Astrocyte (in vitro differentiated cells and primary cell): ENCODE data around the gene RBPJL. TPM values are rescaled to one million over a fixed set of nuclear protein-coding genes. Genes with fewer than 3 reads are reported as not detected.

ENCODE experiments used
- DNase-seq: peaks from one replicate; pipeline ENCODE4 v3.0.0-alpha.2; 2010; ENCODE audit warnings: low read depth
- FAIRE-seq: peaks from 2 replicates; lab custom pipeline; 2011; peaks lifted over from hg19 to GRCh38; lab: Jason Lieb, UNC
- H2AFZ ChIP-seq: 2 replicates; pipeline ENCODE4 v1.6.0; 2012; ENCODE audit warnings: low read depth, low read length, inconsistent platforms
- H3K27ac ChIP-seq: 2 replicates; pipeline ENCODE4 v1.5.1; 2011; ENCODE audit warnings: low read depth, low read length, inconsistent platforms
- H3K27me3 ChIP-seq: 2 replicates; pipeline ENCODE4 v1.6.0; 2011; ENCODE audit warnings: low read length, inconsistent platforms; ENCODE audit not compliant: insufficient read depth
- H3K36me3 ChIP-seq: 2 replicates; pipeline ENCODE4 v1.5.1; 2011; ENCODE audit warnings: low read length, inconsistent platforms; ENCODE audit not compliant: insufficient read depth
- H3K4me1 ChIP-seq: 2 replicates; pipeline ENCODE4 v1.5.1; 2011; ENCODE audit warnings: low read length, inconsistent platforms; ENCODE audit not compliant: insufficient read depth
- H3K4me2 ChIP-seq: 2 replicates; pipeline ENCODE4 v1.6.0; 2012; ENCODE audit warnings: low read length, inconsistent platforms
- H3K4me3 ChIP-seq: 2 replicates; pipeline ENCODE4 v1.5.1; 2011; ENCODE audit warnings: low read depth, mild to moderate bottlenecking, low read length, inconsistent platforms; ENCODE audit not compliant: insufficient read depth
- H3K79me2 ChIP-seq: 2 replicates; pipeline ENCODE4 v1.6.0; 2012; ENCODE audit warnings: mild to moderate bottlenecking, low read length, inconsistent platforms; ENCODE audit not compliant: insufficient read depth
- H3K9ac ChIP-seq: 2 replicates; pipeline ENCODE4 v1.6.0; 2012; ENCODE audit warnings: mild to moderate bottlenecking, low read length, inconsistent platforms
- H3K9me3 ChIP-seq: 2 replicates; pipeline ENCODE4 v1.5.1; 2012; ENCODE audit warnings: low read depth, mild to moderate bottlenecking, low read length, inconsistent platforms; ENCODE audit not compliant: insufficient read depth
- H4K20me1 ChIP-seq: 2 replicates; pipeline ENCODE4 v1.6.0; 2012; ENCODE audit warnings: low read length, inconsistent platforms; ENCODE audit not compliant: insufficient read depth
- H3K27ac Mint-ChIP-seq: one replicate; pipeline ENCODE4 v1.8.0; 2021; ENCODE audit warnings: mild to moderate bottlenecking, mixed read lengths; ENCODE audit not compliant: unreplicated experiment
- H3K27me3 Mint-ChIP-seq: one replicate; pipeline ENCODE4 v1.8.0; 2021; ENCODE audit warnings: low read depth, mixed read lengths; ENCODE audit not compliant: unreplicated experiment
- H3K36me3 Mint-ChIP-seq: one replicate; pipeline ENCODE4 v1.8.0; 2021; ENCODE audit warnings: low read depth, mixed read lengths; ENCODE audit not compliant: unreplicated experiment
- H3K4me1 Mint-ChIP-seq: one replicate; pipeline ENCODE4 v1.8.0; 2021; ENCODE audit warnings: low read depth, mixed read lengths; ENCODE audit not compliant: unreplicated experiment
- H3K4me3 Mint-ChIP-seq: one replicate; pipeline ENCODE4 v1.8.0; 2021; ENCODE audit warnings: mild to moderate bottlenecking, moderate library complexity, mixed read lengths; ENCODE audit not compliant: unreplicated experiment
- H3K9me3 Mint-ChIP-seq: one replicate; pipeline ENCODE4 v1.8.0; 2021; ENCODE audit warnings: mild to moderate bottlenecking, mixed read lengths; ENCODE audit not compliant: unreplicated experiment
- EZH2 ChIP-seq: IDR thresholded peaks from 2 replicates; pipeline ENCODE4 v1.6.1; 2012; ENCODE audit warnings: mild to moderate bottlenecking, low read length, inconsistent platforms; ENCODE audit not compliant: insufficient read depth
- total RNA-seq: library from RNA; stranded (reverse); gene quantifications from 2 replicates; pipeline ENCODE4 v1.2.1, GENCODE V29; 2021
- TF ChIP-seq, protein P1 (sequence below): IDR thresholded peaks from 2 replicates; pipeline ENCODE4 v1.5.1; 2011; ENCODE audit warnings: low read depth, mild to moderate bottlenecking, inconsistent platforms, low read length, moderate library complexity; ENCODE audit not compliant: insufficient read depth

Gene RBPJL
- total RNA-seq, 1 donor from 2014 or later: not detected

DNA sequence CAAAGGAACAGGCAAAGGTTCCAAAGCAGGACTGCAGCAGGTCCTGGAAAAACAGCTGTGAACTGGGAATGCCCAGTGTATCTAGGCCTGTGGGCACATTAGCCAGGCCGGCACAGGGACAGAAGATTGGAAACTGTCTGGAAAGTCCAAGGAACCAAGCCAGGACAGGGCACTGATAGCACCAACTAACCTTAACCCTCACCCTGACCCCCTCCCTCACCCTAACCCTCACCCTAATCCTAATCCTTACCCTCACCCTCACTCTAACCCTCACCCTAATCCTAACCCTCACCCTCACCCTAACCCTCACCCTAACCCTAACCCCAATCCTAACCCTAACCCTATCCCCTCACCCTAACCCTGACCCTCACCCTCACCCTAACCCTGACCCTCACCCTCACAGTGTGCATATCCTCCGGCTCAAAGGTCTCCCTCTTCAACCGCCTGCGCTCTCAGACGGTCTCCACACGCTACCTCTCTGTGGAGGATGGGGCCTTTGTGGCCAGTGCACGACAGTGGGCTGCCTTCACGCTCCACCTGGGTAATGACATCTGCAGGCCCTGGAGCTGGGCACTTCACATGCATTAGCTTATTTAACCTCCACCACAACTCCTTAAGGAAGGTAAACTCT lies 6.5 kb downstream of the RBPJL start:
- H3K4me2 ChIP-seq: no peak overlapping the region
- DNase-seq (no peak), FAIRE-seq (no peak)
- H3K4me3 ChIP-seq: no peak overlapping the region
- H3K27me3 Mint-ChIP-seq: peaks cover 27% of the 10 kb centered on the region
- no peaks in the 10 kb centered on the region for H3K36me3 ChIP-seq
- H3K27ac Mint-ChIP-seq: no peak overlapping the region
- no peaks in the 10 kb centered on the region for H3K79me2 ChIP-seq
- H3K4me1 Mint-ChIP-seq: no peaks in the 10 kb centered on the region
- H3K36me3 Mint-ChIP-seq: peaks cover 3% of the 10 kb centered on the region
- TF ChIP-seq, protein P1, sequence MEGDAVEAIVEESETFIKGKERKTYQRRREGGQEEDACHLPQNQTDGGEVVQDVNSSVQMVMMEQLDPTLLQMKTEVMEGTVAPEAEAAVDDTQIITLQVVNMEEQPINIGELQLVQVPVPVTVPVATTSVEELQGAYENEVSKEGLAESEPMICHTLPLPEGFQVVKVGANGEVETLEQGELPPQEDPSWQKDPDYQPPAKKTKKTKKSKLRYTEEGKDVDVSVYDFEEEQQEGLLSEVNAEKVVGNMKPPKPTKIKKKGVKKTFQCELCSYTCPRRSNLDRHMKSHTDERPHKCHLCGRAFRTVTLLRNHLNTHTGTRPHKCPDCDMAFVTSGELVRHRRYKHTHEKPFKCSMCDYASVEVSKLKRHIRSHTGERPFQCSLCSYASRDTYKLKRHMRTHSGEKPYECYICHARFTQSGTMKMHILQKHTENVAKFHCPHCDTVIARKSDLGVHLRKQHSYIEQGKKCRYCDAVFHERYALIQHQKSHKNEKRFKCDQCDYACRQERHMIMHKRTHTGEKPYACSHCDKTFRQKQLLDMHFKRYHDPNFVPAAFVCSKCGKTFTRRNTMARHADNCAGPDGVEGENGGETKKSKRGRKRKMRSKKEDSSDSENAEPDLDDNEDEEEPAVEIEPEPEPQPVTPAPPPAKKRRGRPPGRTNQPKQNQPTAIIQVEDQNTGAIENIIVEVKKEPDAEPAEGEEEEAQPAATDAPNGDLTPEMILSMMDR: no peak
- H2AFZ ChIP-seq: no peak overlapping the region
- no peaks in the 10 kb centered on the region for H4K20me1 ChIP-seq
- H3K4me3 Mint-ChIP-seq: no peak overlapping the region
- H3K27me3 ChIP-seq: peaks cover 18% of the 10 kb centered on the region
- H3K9me3 ChIP-seq: no peaks in the 10 kb centered on the region
- no peaks in the 10 kb centered on the region for H3K9me3 Mint-ChIP-seq
- no peak overlapping the region for H3K9ac ChIP-seq
- peaks cover 3% of the 10 kb centered on the region for H3K4me1 ChIP-seq
- no peak overlapping the region for H3K27ac ChIP-seq

DNA sequence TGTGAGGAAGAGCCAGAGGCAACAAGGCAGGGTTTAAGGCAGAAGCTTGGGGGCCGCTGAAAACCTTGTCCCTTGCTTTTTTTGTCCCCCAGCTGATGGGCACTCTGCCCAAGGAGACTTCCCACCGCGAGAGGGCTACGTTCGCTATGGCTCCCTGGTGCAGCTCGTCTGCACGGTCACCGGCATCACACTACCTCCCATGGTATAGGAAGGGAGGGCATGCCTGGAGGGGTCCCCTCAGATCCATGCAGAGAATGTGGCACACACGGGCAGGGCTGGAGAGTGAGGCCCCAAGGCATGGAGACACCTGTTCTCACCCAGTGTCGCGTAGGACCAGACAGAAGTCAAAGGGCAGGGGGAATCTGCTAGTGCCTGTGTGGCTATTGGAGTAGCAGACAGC lies 7.3 kb downstream of the RBPJL start:
- Histone ChIP-seq H3K4me2 (no peak overlapping the region), H2AFZ (no peak overlapping the region), H3K4me3 (no peak overlapping the region), H3K9me3 (no peaks in the 10 kb centered on the region), H3K36me3 (no peaks in the 10 kb centered on the region), H4K20me1 (no peaks in the 10 kb centered on the region), H3K4me1 (peaks cover 3% of the 10 kb centered on the region), H3K27me3 (peaks cover 20% of the 10 kb centered on the region), H3K27ac (no peak overlapping the region), H3K9ac (no peak overlapping the region), H3K79me2 (no peaks in the 10 kb centered on the region)
- peaks cover 3% of the 10 kb centered on the region for H3K36me3 Mint-ChIP-seq
- H3K9me3 Mint-ChIP-seq: no peaks in the 10 kb centered on the region
- TF ChIP-seq, protein P1: no peak
- no peak for TF ChIP-seq EZH2
- H3K4me3 Mint-ChIP-seq: no peak overlapping the region
- H3K4me1 Mint-ChIP-seq: no peaks in the 10 kb centered on the region
- no peak for DNase-seq
- FAIRE-seq: no peak
- peaks cover 28% of the 10 kb centered on the region for H3K27me3 Mint-ChIP-seq
- H3K27ac Mint-ChIP-seq: no peak overlapping the region

DNA sequence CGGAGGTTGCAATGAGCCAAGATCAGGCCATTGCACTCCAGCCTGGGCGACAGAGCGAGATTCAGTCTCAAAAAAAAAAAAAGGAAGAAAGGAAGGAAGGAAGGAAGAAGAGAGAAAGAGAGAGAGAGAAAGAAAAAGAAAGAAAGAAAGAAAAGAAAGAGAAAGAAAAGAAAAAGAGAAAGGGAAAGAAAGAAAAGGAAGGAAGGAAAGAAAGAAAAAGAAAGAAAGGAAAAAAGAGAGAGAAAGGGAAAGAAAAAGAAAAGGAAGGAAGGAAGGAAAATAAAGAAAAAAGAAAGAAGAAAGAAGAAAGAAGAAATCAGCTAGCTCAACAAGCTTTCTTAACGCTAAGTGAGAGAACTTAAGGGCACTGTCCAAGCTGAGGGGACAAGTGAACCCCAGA lies 9.0 kb downstream of the RBPJL start:
- H3K4me2 ChIP-seq: no peak overlapping the region
- peaks cover 20% of the 10 kb centered on the region for H3K27me3 ChIP-seq
- Mint-ChIP-seq H3K4me1 (no peaks in the 10 kb centered on the region), H3K9me3 (no peaks in the 10 kb centered on the region), H3K4me3 (no peak overlapping the region), H3K27me3 (peaks cover 23% of the 10 kb centered on the region), H3K36me3 (peaks cover 3% of the 10 kb centered on the region), H3K27ac (no peak overlapping the region)
- FAIRE-seq (no peak), DNase-seq (no peak)
- no peaks in the 10 kb centered on the region for H3K36me3 ChIP-seq
- no peak overlapping the region for H3K4me3 ChIP-seq
- no peak overlapping the region for H3K9ac ChIP-seq
- no peaks in the 10 kb centered on the region for H3K79me2 ChIP-seq
- no peaks in the 10 kb centered on the region for H3K9me3 ChIP-seq
- no peak for TF ChIP-seq EZH2
- TF ChIP-seq, protein P1: no peak
- no peak overlapping the region for H3K27ac ChIP-seq
- H2AFZ ChIP-seq: no peak overlapping the region
- no peaks in the 10 kb centered on the region for H4K20me1 ChIP-seq
- peaks cover 3% of the 10 kb centered on the region for H3K4me1 ChIP-seq
